Liver (tissue), 9 donors: Measurements from ENCODE around the gene PPP2R5C. TPM values are rescaled to one million over a fixed set of nuclear protein-coding genes. Genes with fewer than 3 reads are reported as not detected.

ENCODE experiments used
- DNase-seq: peaks from one replicate; pipeline ENCODE4 v3.0.0-alpha.2; 2017; ENCODE audit warnings: low spot score
- H3K27ac ChIP-seq, 2 donors: one replicate each; pipeline ENCODE4 v1.7.0; 2013; ENCODE audit warnings: inconsistent platforms in 2 of 2, low read length in 2 of 2, control low read depth in 1 of 2, low read depth in 1 of 2, mild to moderate bottlenecking in 1 of 2
- H3K27me3 ChIP-seq, 4 donors: one replicate each; pipeline versions ENCODE4 v1.6.1 to v1.7.0; 2013; ENCODE audit warnings: low read length in 3 of 4, inconsistent platforms in 1 of 4, mild to moderate bottlenecking in 1 of 4, moderate library complexity in 1 of 4; ENCODE audit not compliant: control insufficient read depth in 4 of 4, insufficient read depth in 4 of 4
- H3K36me3 ChIP-seq, 4 donors: one replicate each; pipeline versions ENCODE4 v1.6.1 to v1.7.0; 2013; ENCODE audit warnings: low read length in 3 of 4, mild to moderate bottlenecking in 3 of 4, low read depth in 1 of 4, moderate library complexity in 1 of 4; ENCODE audit not compliant: control insufficient read depth in 4 of 4, insufficient read depth in 3 of 4
- H3K4me1 ChIP-seq, 4 donors: one replicate each; pipeline versions ENCODE4 v1.6.1 to v1.7.0; 2013; ENCODE audit warnings: low read length in 3 of 4, mild to moderate bottlenecking in 3 of 4, moderate library complexity in 1 of 4; ENCODE audit not compliant: control insufficient read depth in 4 of 4, insufficient read depth in 4 of 4
- H3K4me3 ChIP-seq, 3 donors: one replicate each; pipeline versions ENCODE4 v1.6.1 to v1.7.0; 2013; ENCODE audit warnings: low read length in 3 of 3, control low read depth in 1 of 3, low read depth in 1 of 3, mild to moderate bottlenecking in 1 of 3
- H3K9ac ChIP-seq, 2 donors: one replicate each; pipeline ENCODE4 v1.7.0; 2013; ENCODE audit warnings: low read length in 2 of 2, mild to moderate bottlenecking in 2 of 2, moderate library complexity in 2 of 2, control low read depth in 1 of 2, low read depth in 1 of 2
- H3K9me3 ChIP-seq, 4 donors: one replicate each; pipeline versions ENCODE4 v1.6.1 to v1.7.0; 2013; ENCODE audit warnings: low read length in 3 of 4; ENCODE audit not compliant: control insufficient read depth in 4 of 4
- ATF3 ChIP-seq: IDR thresholded peaks from 2 replicates; pipeline ENCODE4 v1.6.1; 2016; ENCODE audit warnings: antibody characterized with exemption
- EGR1 ChIP-seq, 2 donors: IDR thresholded peaks; 2 replicates each; pipeline ENCODE4 v1.6.1; 2016 to 2018; ENCODE audit warnings: antibody characterized with exemption in 2 of 2, low read depth in 2 of 2
- FOXA1 ChIP-seq: IDR thresholded peaks from 2 replicates; pipeline ENCODE4 v1.6.1; 2016; ENCODE audit warnings: antibody characterized with exemption
- FOXA2 ChIP-seq: IDR thresholded peaks from 2 replicates; pipeline ENCODE4 v1.6.1; 2016; ENCODE audit warnings: antibody characterized with exemption
- GABPA ChIP-seq, 2 donors: IDR thresholded peaks in 1 of 2; conservative IDR thresholded peaks in 1 of 2; 2 replicates each; pipeline ENCODE4 v1.6.1; 2016; ENCODE audit warnings: antibody characterized with exemption in 2 of 2, mild to moderate bottlenecking in 1 of 2, moderate library complexity in 1 of 2
- HNF4A ChIP-seq, 2 donors: conservative IDR thresholded peaks; 2 replicates each; pipeline ENCODE4 v1.6.1; 2016; ENCODE audit warnings: antibody characterized with exemption in 2 of 2, mild to moderate bottlenecking in 2 of 2
- JUND ChIP-seq, 2 donors: IDR thresholded peaks; 2 replicates each; pipeline ENCODE4 v1.6.1; 2016; ENCODE audit warnings: antibody characterized with exemption in 2 of 2
- MAX ChIP-seq: IDR thresholded peaks from 2 replicates; pipeline ENCODE4 v1.6.1; 2016; ENCODE audit warnings: antibody characterized with exemption
- NR2F2 ChIP-seq: IDR thresholded peaks from 2 replicates; pipeline ENCODE4 v1.6.1; 2016; ENCODE audit warnings: antibody characterized with exemption
- RAD21 ChIP-seq, 2 donors: IDR thresholded peaks; 2 replicates each; pipeline ENCODE4 v1.6.1; 2016; ENCODE audit warnings: antibody characterized with exemption in 2 of 2, mild to moderate bottlenecking in 2 of 2
- RXRA ChIP-seq, 2 donors: IDR thresholded peaks; 2 replicates each; pipeline ENCODE4 v1.6.1; 2017 to 2018; ENCODE audit warnings: antibody characterized with exemption in 2 of 2, mild to moderate bottlenecking in 1 of 2
- TAF1 ChIP-seq: conservative IDR thresholded peaks from 2 replicates; pipeline ENCODE4 v1.6.1; 2016; ENCODE audit warnings: antibody characterized with exemption, mild to moderate bottlenecking
- YY1 ChIP-seq: IDR thresholded peaks from 2 replicates; pipeline ENCODE4 v1.6.1; 2016; ENCODE audit warnings: antibody characterized with exemption, mild to moderate bottlenecking
- WGBS: extraction: QIAGEN DNeasy Blood & Tissue Kit; methylation state at CpG from one replicate; pipeline ENCODE4 v1.1.7; 2013; 5-methylcytosine and 5-hydroxymethylcytosine counted together
- polyA plus RNA-seq, 2 donors: library from polyadenylated mRNA; stranded (reverse) in 1 of 2; unstranded in 1 of 2; fragments of 200-250 nt in 1 of 2; fragments of >200 nt in 1 of 2; fragmentation: Nextera tagmentation in 1 of 2; extraction: Ambion mirVana in 1 of 2; gene quantifications; one replicate each; pipeline versions ENCODE4 v1.2.1 to v1.2.3, GENCODE V29; 2013 to 2015
- total RNA-seq, 2 donors: library from RNA; depleted of rRNA; stranded (reverse); fragments of >200 nt; gene quantifications; one replicate each; pipeline ENCODE4 v1.2.3, GENCODE V29; 2014
- TF ChIP-seq, protein P1 (sequence below): IDR thresholded peaks from 2 replicates; pipeline ENCODE4 v1.6.1; 2016; ENCODE audit warnings: antibody characterized with exemption
- TF ChIP-seq, protein P2 (sequence below): IDR thresholded peaks from 2 replicates; pipeline ENCODE4 v1.6.1; 2016; ENCODE audit warnings: antibody characterized with exemption, mild to moderate bottlenecking
- TF ChIP-seq, protein P3 (sequence below): fragments of 150-350 bp; IDR thresholded peaks from 2 replicates; pipeline ENCODE4 v1.5.1; 2017; ENCODE audit warnings: improper control_type of control experiment, low read depth, low read length; ENCODE audit not compliant: missing input control
- donor health status: healthy.
- donor health status: healthy.
- donor health status: healthy.
- donor health status: healthy.
- donor health status: healthy.

The PPP2R5C gene
- total and polyA plus RNA-seq, 4 donors, result 33.5 to 52.3 (median 43.9) TPM

- 86% methylated on average over 9 of the region's 9 CpGs for WGBS
Measured at GRCh38 chr14:101961746-101962502, 200.4 kb downstream of the PPP2R5C start.

More at GRCh38 chr14:101961746-101962502, 200.4 kb downstream of the PPP2R5C start:
- TF ChIP-seq ATF3 (no peak), YY1 (no peak), HNF4A (conservative IDR thresholded peaks at IDR 0.05) (no peak), RAD21 (IDR thresholded peaks at IDR 0.05) (no peak), MAX (no peak), FOXA1 (no peak), GABPA (IDR thresholded peaks at IDR 0.05 in 1 of 2, conservative IDR thresholded peaks at IDR 0.05 in 1 of 2) (no peak), TAF1 (no peak), FOXA2 (no peak), EGR1 (IDR thresholded peaks at IDR 0.05; ENCODE audit: low read depth in 2 of 2) (no peak), RXRA (IDR thresholded peaks at IDR 0.05) (no peak), JUND (IDR thresholded peaks at IDR 0.05) (no peak), NR2F2 (no peak)
- TF ChIP-seq, protein P1, sequence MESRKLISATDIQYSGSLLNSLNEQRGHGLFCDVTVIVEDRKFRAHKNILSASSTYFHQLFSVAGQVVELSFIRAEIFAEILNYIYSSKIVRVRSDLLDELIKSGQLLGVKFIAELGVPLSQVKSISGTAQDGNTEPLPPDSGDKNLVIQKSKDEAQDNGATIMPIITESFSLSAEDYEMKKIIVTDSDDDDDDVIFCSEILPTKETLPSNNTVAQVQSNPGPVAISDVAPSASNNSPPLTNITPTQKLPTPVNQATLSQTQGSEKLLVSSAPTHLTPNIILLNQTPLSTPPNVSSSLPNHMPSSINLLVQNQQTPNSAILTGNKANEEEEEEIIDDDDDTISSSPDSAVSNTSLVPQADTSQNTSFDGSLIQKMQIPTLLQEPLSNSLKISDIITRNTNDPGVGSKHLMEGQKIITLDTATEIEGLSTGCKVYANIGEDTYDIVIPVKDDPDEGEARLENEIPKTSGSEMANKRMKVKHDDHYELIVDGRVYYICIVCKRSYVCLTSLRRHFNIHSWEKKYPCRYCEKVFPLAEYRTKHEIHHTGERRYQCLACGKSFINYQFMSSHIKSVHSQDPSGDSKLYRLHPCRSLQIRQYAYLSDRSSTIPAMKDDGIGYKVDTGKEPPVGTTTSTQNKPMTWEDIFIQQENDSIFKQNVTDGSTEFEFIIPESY, result no peak
- TF ChIP-seq, protein P2, sequence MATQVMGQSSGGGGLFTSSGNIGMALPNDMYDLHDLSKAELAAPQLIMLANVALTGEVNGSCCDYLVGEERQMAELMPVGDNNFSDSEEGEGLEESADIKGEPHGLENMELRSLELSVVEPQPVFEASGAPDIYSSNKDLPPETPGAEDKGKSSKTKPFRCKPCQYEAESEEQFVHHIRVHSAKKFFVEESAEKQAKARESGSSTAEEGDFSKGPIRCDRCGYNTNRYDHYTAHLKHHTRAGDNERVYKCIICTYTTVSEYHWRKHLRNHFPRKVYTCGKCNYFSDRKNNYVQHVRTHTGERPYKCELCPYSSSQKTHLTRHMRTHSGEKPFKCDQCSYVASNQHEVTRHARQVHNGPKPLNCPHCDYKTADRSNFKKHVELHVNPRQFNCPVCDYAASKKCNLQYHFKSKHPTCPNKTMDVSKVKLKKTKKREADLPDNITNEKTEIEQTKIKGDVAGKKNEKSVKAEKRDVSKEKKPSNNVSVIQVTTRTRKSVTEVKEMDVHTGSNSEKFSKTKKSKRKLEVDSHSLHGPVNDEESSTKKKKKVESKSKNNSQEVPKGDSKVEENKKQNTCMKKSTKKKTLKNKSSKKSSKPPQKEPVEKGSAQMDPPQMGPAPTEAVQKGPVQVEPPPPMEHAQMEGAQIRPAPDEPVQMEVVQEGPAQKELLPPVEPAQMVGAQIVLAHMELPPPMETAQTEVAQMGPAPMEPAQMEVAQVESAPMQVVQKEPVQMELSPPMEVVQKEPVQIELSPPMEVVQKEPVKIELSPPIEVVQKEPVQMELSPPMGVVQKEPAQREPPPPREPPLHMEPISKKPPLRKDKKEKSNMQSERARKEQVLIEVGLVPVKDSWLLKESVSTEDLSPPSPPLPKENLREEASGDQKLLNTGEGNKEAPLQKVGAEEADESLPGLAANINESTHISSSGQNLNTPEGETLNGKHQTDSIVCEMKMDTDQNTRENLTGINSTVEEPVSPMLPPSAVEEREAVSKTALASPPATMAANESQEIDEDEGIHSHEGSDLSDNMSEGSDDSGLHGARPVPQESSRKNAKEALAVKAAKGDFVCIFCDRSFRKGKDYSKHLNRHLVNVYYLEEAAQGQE, result no peak
- TF ChIP-seq, protein P3, sequence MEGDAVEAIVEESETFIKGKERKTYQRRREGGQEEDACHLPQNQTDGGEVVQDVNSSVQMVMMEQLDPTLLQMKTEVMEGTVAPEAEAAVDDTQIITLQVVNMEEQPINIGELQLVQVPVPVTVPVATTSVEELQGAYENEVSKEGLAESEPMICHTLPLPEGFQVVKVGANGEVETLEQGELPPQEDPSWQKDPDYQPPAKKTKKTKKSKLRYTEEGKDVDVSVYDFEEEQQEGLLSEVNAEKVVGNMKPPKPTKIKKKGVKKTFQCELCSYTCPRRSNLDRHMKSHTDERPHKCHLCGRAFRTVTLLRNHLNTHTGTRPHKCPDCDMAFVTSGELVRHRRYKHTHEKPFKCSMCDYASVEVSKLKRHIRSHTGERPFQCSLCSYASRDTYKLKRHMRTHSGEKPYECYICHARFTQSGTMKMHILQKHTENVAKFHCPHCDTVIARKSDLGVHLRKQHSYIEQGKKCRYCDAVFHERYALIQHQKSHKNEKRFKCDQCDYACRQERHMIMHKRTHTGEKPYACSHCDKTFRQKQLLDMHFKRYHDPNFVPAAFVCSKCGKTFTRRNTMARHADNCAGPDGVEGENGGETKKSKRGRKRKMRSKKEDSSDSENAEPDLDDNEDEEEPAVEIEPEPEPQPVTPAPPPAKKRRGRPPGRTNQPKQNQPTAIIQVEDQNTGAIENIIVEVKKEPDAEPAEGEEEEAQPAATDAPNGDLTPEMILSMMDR, result no peak
- no peak overlapping the region for H3K4me3 ChIP-seq
- no peaks in the 10 kb centered on the region for H3K27me3 ChIP-seq
- no peaks in the 10 kb centered on the region for H3K36me3 ChIP-seq
- no peak for DNase-seq
- H3K9ac ChIP-seq, result peak overlapping the region in 1 of 2 donors; percentile 31
- peaks cover 4 to 19% (median 15%) of the 10 kb centered on the region in 4 donors for H3K4me1 ChIP-seq
- H3K27ac ChIP-seq, result no peak overlapping the region
- no peaks in the 10 kb centered on the region for H3K9me3 ChIP-seq
